H9 (cell line): ENCODE measurements around the gene CDK5R1. TPM values are rescaled to one million over a fixed set of nuclear protein-coding genes. Genes with fewer than 3 reads are reported as not detected.
A peak's percentile ranks its signal among the peaks of the same experiment; 100 is the strongest.

Source experiments
- DNase-seq: peaks from one replicate; pipeline ENCODE4 v3.0.0-alpha.2; 2017
- H2AFZ ChIP-seq: one replicate; pipeline ENCODE4 v1.6.1; 2013; ENCODE audit warnings: mild to moderate bottlenecking, low read length, control low read depth, moderate library complexity
- H2AK5ac ChIP-seq: 2 replicates; pipeline ENCODE4 v1.6.1; 2013; ENCODE audit warnings: low read length, control low read depth, mixed read lengths; ENCODE audit not compliant: insufficient read length
- H2BK120ac ChIP-seq: one replicate; pipeline ENCODE4 v1.6.1; 2013; ENCODE audit warnings: low read depth, mild to moderate bottlenecking, low read length, control low read depth, inconsistent platforms; ENCODE audit not compliant: poor library complexity, severe bottlenecking
- H2BK12ac ChIP-seq: 2 replicates; pipeline ENCODE4 v1.6.1; 2013; ENCODE audit warnings: low read length, control low read depth, mixed read lengths, low read depth; ENCODE audit not compliant: insufficient read length
- H2BK15ac ChIP-seq: 2 replicates; pipeline ENCODE4 v1.6.1; 2013; ENCODE audit warnings: low read depth, low read length, control low read depth
- H2BK20ac ChIP-seq: one replicate; pipeline ENCODE4 v1.6.1; 2013; ENCODE audit warnings: low read depth, mild to moderate bottlenecking, low read length, control low read depth, inconsistent platforms; ENCODE audit not compliant: poor library complexity, severe bottlenecking
- H2BK5ac ChIP-seq: 2 replicates; pipeline ENCODE4 v1.6.1; 2013; ENCODE audit warnings: low read length, control low read depth, mixed read lengths; ENCODE audit not compliant: insufficient read length
- H3K14ac ChIP-seq: 2 replicates; pipeline ENCODE4 v1.6.1; 2013; ENCODE audit warnings: low read length, control low read depth; ENCODE audit not compliant: insufficient read depth
- H3K18ac ChIP-seq: 2 replicates; pipeline ENCODE4 v1.6.1; 2013; ENCODE audit warnings: low read depth, mild to moderate bottlenecking, mixed read lengths, low read length, control low read depth; ENCODE audit not compliant: insufficient read length
- H3K23ac ChIP-seq: 2 replicates; pipeline ENCODE4 v1.6.1; 2013; ENCODE audit warnings: low read length, control low read depth, mixed read lengths, low read depth; ENCODE audit not compliant: insufficient read length
- H3K23me2 ChIP-seq: 2 replicates; pipeline ENCODE4 v1.6.1; 2013; ENCODE audit warnings: low read depth, mild to moderate bottlenecking, mixed read lengths, low read length, control low read depth; ENCODE audit not compliant: insufficient read length, poor library complexity, severe bottlenecking
- H3K27ac ChIP-seq: 2 replicates; pipeline ENCODE4 v1.5.1; 2013; ENCODE audit warnings: low read length, control low read depth, mixed read lengths, low read depth; ENCODE audit not compliant: insufficient read length
- H3K27me3 ChIP-seq: 2 replicates; pipeline ENCODE4 v1.6.1; 2013; ENCODE audit warnings: low read length, control low read depth, inconsistent platforms; ENCODE audit not compliant: insufficient read depth
- H3K4ac ChIP-seq: 2 replicates; pipeline ENCODE4 v1.6.1; 2013; ENCODE audit warnings: low read depth, mild to moderate bottlenecking, control low read depth, inconsistent platforms, low read length, moderate library complexity
- H3K4me1 ChIP-seq: 2 replicates; pipeline ENCODE4 v1.6.1; 2013; ENCODE audit warnings: low read length, control low read depth, inconsistent platforms; ENCODE audit not compliant: insufficient read depth
- H3K4me2 ChIP-seq: 2 replicates; pipeline ENCODE4 v1.6.1; 2013; ENCODE audit warnings: low read length, control low read depth, mixed read lengths; ENCODE audit not compliant: insufficient read length, insufficient read depth
- H3K56ac ChIP-seq: 2 replicates; pipeline ENCODE4 v1.6.1; 2013; ENCODE audit warnings: low read depth, mild to moderate bottlenecking, mixed read lengths, low read length, control low read depth; ENCODE audit not compliant: insufficient read length
- H3K79me1 ChIP-seq: 2 replicates; pipeline ENCODE4 v1.6.1; 2013; ENCODE audit warnings: low read depth, mild to moderate bottlenecking, moderate library complexity, low read length, control low read depth, inconsistent platforms; ENCODE audit not compliant: insufficient read depth, poor library complexity, severe bottlenecking
- H3K79me2 ChIP-seq: 2 replicates; pipeline ENCODE4 v1.6.1; 2013; ENCODE audit warnings: low read length, control low read depth, inconsistent platforms; ENCODE audit not compliant: insufficient read depth
- H3K9ac ChIP-seq: 2 replicates; pipeline ENCODE4 v1.6.1; 2013; ENCODE audit warnings: low read length, control low read depth, mixed read lengths; ENCODE audit not compliant: insufficient read length; ENCODE audit errors: extremely low read depth
- H3K9me3 ChIP-seq: one replicate; pipeline ENCODE4 v1.6.1; 2013; ENCODE audit warnings: low read depth, low read length, inconsistent platforms; ENCODE audit not compliant: control insufficient read depth
- H3T11ph ChIP-seq: one replicate; pipeline ENCODE4 v1.6.1; 2013; ENCODE audit warnings: mild to moderate bottlenecking, low read length, control low read depth, inconsistent platforms
- H4K20me1 ChIP-seq: one replicate; pipeline ENCODE4 v1.6.1; 2013; ENCODE audit not compliant: control insufficient read depth, insufficient read length, insufficient read depth
- H4K5ac ChIP-seq: 2 replicates; pipeline ENCODE4 v1.6.1; 2013; ENCODE audit warnings: low read depth, mild to moderate bottlenecking, mixed read lengths, low read length, control low read depth; ENCODE audit not compliant: insufficient read length
- H4K8ac ChIP-seq: replicated peaks from 2 replicates; pipeline ENCODE4 v1.6.1; 2013; ENCODE audit warnings: low read length, control low read depth, mixed read lengths, low read depth; ENCODE audit not compliant: insufficient read length
- H4K91ac ChIP-seq: 2 replicates; pipeline ENCODE4 v1.6.1; 2013; ENCODE audit warnings: low read depth, mild to moderate bottlenecking, moderate library complexity, mixed read lengths, low read length, control low read depth; ENCODE audit not compliant: insufficient read length
- H3K27ac Mint-ChIP-seq, 3 experiments: 2 replicates in 2 of 3; 3 replicates in 1 of 3; pipeline ENCODE4 v1.8.0; 2020 to 2021; ENCODE audit warnings: mixed read lengths in 3 of 3, mild to moderate bottlenecking in 1 of 3, moderate library complexity in 1 of 3
- H3K27me3 Mint-ChIP-seq: 2 replicates; pipeline ENCODE4 v1.8.0; 2021; ENCODE audit warnings: low read depth, mild to moderate bottlenecking, moderate library complexity, mixed read lengths
- H3K36me3 Mint-ChIP-seq, 3 experiments: 2 replicates in 2 of 3; 3 replicates in 1 of 3; pipeline ENCODE4 v1.8.0; 2020 to 2021; ENCODE audit warnings: low read depth in 3 of 3, mixed read lengths in 3 of 3; ENCODE audit not compliant: insufficient read depth in 1 of 3
- H3K4me1 Mint-ChIP-seq, 2 experiments: 2 replicates each; pipeline ENCODE4 v1.8.0; 2020; ENCODE audit warnings: mixed read lengths in 2 of 2
- H3K4me3 Mint-ChIP-seq, 2 experiments: 2 replicates in 1 of 2; 3 replicates in 1 of 2; pipeline ENCODE4 v1.8.0; 2020 to 2021; ENCODE audit warnings: mild to moderate bottlenecking in 2 of 2, mixed read lengths in 2 of 2, moderate library complexity in 1 of 2
- H3K9me3 Mint-ChIP-seq, 2 experiments: 2 replicates in 1 of 2; 3 replicates in 1 of 2; pipeline ENCODE4 v1.8.0; 2020; ENCODE audit warnings: mild to moderate bottlenecking in 2 of 2, mixed read lengths in 2 of 2, moderate library complexity in 1 of 2
- WGBS: extraction: QIAGEN DNeasy Blood & Tissue Kit; methylation state at CpG from one replicate; pipeline ENCODE4 v1.1.7; 2013; ENCODE audit warnings: missing lambda C conversion rate, low lambda C conversion rate, mixed read lengths; ENCODE audit not compliant: insufficient read length; ENCODE audit errors: extremely low coverage; 5-methylcytosine and 5-hydroxymethylcytosine counted together
- total RNA-seq: library from RNA; stranded (reverse); gene quantifications from 2 replicates; pipeline ENCODE4 v1.2.1, GENCODE V29; 2021
- TF ChIP-seq, protein P1 (sequence below): fragments of 200-600 bp; sonication (generic); conservative IDR thresholded peaks from 3 replicates; pipeline ENCODE4 v1.8.0; 2021; ENCODE audit warnings: antibody characterized with exemption, mild to moderate bottlenecking

Gene CDK5R1
- total RNA-seq, 1 experiment from 2014 or later = 11.4 TPM

DNA sequence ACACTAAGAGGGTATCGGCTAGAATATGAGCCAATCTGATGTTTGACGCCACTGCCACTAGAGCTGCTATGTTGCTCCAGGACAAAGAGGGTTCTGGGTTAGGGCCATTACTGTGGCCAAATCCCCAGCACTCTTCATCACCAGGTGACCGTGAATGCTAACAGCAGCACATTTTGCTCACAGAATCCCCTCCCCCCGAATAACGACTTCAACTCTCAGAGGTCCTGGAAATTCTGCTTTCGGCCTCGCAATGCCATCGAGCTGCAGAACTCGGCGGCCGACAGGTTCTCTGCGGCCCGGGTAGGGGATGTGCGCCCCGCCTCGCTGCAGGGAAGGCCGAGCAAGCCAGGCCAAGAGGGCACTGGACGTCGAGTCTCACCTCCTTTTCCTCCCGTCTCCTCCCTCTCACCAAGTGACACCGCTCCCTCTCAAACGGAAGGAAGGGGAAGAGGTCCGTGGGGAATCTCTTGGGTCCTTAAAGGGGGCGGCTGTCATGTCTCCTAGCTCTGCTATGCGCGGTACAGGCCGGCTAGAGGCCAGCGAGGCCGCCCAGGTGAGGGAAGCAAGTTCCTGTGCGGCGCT, 31.9 kb downstream of the CDK5R1 start:
- Histone ChIP-seq H3K27ac (no peak overlapping the region), H3T11ph (no peak overlapping the region), H4K91ac (no peak overlapping the region), H2BK5ac (no peak overlapping the region), H4K8ac (no peak overlapping the region), H2AK5ac (no peak overlapping the region), H3K27me3 (no peaks in the 10 kb centered on the region), H4K5ac (no peak overlapping the region), H3K79me2 (no peaks in the 10 kb centered on the region), H3K9me3 (no peaks in the 10 kb centered on the region), H2BK12ac (peak overlapping the region; percentile 26), H3K56ac (no peak overlapping the region), H2BK20ac (no peak overlapping the region), H4K20me1 (no peaks in the 10 kb centered on the region), H3K4ac (no peak overlapping the region), H2AFZ (no peak overlapping the region), H3K4me2 (peak overlapping the region; percentile 56), H3K9ac (peak overlapping the region; percentile 14), H3K14ac (peak overlapping the region; percentile 84; the same call in 1 of the 2 replicates), H3K23ac (no peak overlapping the region), H2BK120ac (no peak overlapping the region), H3K79me1 (no peaks in the 10 kb centered on the region), H3K18ac (peak overlapping the region; percentile 78), H2BK15ac (no peak overlapping the region), H3K23me2 (peaks cover 5% of the 10 kb centered on the region), H3K4me1 (peaks cover 22% of the 10 kb centered on the region; the same call in 1 of the 2 replicates)
- DNase-seq = no peak
- Mint-ChIP-seq H3K4me1 (peaks cover 70 to 76% of the 10 kb centered on the region in 2 experiments), H3K27ac (peak overlapping the region in 1 of 3 experiments; percentile 87; a peak in 1 of 7 replicates), H3K9me3 (no peaks in the 10 kb centered on the region), H3K36me3 (no peaks in the 10 kb centered on the region), H3K4me3 (peak overlapping the region; percentile 65 to 76), H3K27me3 (peaks cover 10% of the 10 kb centered on the region)
- TF ChIP-seq, protein P1, sequence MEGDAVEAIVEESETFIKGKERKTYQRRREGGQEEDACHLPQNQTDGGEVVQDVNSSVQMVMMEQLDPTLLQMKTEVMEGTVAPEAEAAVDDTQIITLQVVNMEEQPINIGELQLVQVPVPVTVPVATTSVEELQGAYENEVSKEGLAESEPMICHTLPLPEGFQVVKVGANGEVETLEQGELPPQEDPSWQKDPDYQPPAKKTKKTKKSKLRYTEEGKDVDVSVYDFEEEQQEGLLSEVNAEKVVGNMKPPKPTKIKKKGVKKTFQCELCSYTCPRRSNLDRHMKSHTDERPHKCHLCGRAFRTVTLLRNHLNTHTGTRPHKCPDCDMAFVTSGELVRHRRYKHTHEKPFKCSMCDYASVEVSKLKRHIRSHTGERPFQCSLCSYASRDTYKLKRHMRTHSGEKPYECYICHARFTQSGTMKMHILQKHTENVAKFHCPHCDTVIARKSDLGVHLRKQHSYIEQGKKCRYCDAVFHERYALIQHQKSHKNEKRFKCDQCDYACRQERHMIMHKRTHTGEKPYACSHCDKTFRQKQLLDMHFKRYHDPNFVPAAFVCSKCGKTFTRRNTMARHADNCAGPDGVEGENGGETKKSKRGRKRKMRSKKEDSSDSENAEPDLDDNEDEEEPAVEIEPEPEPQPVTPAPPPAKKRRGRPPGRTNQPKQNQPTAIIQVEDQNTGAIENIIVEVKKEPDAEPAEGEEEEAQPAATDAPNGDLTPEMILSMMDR = no peak
- no CpG with 5 or more reads among the region's 31 CpGs for WGBS
